ENCODE data around the gene FCHSD2.

Gene FCHSD2

GRCh38 chr11:73173755-73174494 is 31.8 kb upstream of the FCHSD2 start:
- H3K27ac ChIP-seq (ENCODE audit: insufficient read depth, low read length, poor library complexity, severe bottlenecking): no peak overlapping the region
- no peak for DNase-seq
- no peaks in the 10 kb centered on the region for H3K36me3 ChIP-seq (ENCODE audit: control insufficient read depth, insufficient read depth, low read length)
- no peaks in the 10 kb centered on the region for H3K9me3 ChIP-seq (ENCODE audit: control insufficient read depth, low read length)
- no peaks in the 10 kb centered on the region for H3K27me3 ChIP-seq (replicated peaks; ENCODE audit: control insufficient read depth, insufficient read depth, low read length, poor library complexity, severe bottlenecking)
- no peak overlapping the region for H3K4me3 ChIP-seq (ENCODE audit: insufficient read depth, low read depth, low read length, poor library complexity, severe bottlenecking)
- H3K4me1 ChIP-seq (ENCODE audit: control insufficient read depth, insufficient read depth, low read length, poor library complexity, severe bottlenecking): no peaks in the 10 kb centered on the region

- no peaks in the 10 kb centered on the region for H3K9me3 ChIP-seq (ENCODE audit: control insufficient read depth, low read length)
- no peak for DNase-seq
These were observed 31.0 kb upstream of the FCHSD2 start for GRCh38 chr11:73172992-73173656.

GRCh38 chr11:73171436-73172161 is 29.5 kb upstream of the FCHSD2 start:
- no peak for DNase-seq
- H3K9me3 ChIP-seq (ENCODE audit: control insufficient read depth, low read length): no peaks in the 10 kb centered on the region
- no peaks in the 10 kb centered on the region for H3K27me3 ChIP-seq (replicated peaks; ENCODE audit: control insufficient read depth, insufficient read depth, low read length, poor library complexity, severe bottlenecking)
- no peak overlapping the region for H3K27ac ChIP-seq (ENCODE audit: insufficient read depth, low read length, poor library complexity, severe bottlenecking)
- no peaks in the 10 kb centered on the region for H3K4me1 ChIP-seq (ENCODE audit: control insufficient read depth, insufficient read depth, low read length, poor library complexity, severe bottlenecking)
- H3K4me3 ChIP-seq (ENCODE audit: insufficient read depth, low read depth, low read length, poor library complexity, severe bottlenecking): no peak overlapping the region
- H3K36me3 ChIP-seq (ENCODE audit: control insufficient read depth, insufficient read depth, low read length): no peaks in the 10 kb centered on the region

More at GRCh38 chr11:73172992-73173656, 31.0 kb upstream of the FCHSD2 start:
- Histone ChIP-seq H3K36me3 (ENCODE audit: control insufficient read depth, insufficient read depth, low read length) (no peaks in the 10 kb centered on the region), H3K4me3 (ENCODE audit: insufficient read depth, low read depth, low read length, poor library complexity, severe bottlenecking) (no peak overlapping the region), H3K27ac (ENCODE audit: insufficient read depth, low read length, poor library complexity, severe bottlenecking) (no peak overlapping the region), H3K4me1 (ENCODE audit: control insufficient read depth, insufficient read depth, low read length, poor library complexity, severe bottlenecking) (no peaks in the 10 kb centered on the region), H3K27me3 (replicated peaks; ENCODE audit: control insufficient read depth, insufficient read depth, low read length, poor library complexity, severe bottlenecking) (no peaks in the 10 kb centered on the region)

- no peaks in the 10 kb centered on the region for H3K9me3 ChIP-seq (ENCODE audit: control insufficient read depth, low read length)
- H3K27me3 ChIP-seq (replicated peaks; ENCODE audit: control insufficient read depth, insufficient read depth, low read length, poor library complexity, severe bottlenecking): no peaks in the 10 kb centered on the region
- no peaks in the 10 kb centered on the region for H3K4me1 ChIP-seq (ENCODE audit: control insufficient read depth, insufficient read depth, low read length, poor library complexity, severe bottlenecking)
- no peak overlapping the region for H3K4me3 ChIP-seq (ENCODE audit: insufficient read depth, low read depth, low read length, poor library complexity, severe bottlenecking)
- no peak for DNase-seq
- no peak overlapping the region for H3K27ac ChIP-seq (ENCODE audit: insufficient read depth, low read length, poor library complexity, severe bottlenecking)
- no peaks in the 10 kb centered on the region for H3K36me3 ChIP-seq (ENCODE audit: control insufficient read depth, insufficient read depth, low read length)
These were observed 28.0 kb upstream of the FCHSD2 start for GRCh38 chr11:73170140-73170539.

GRCh38 chr11:73168925-73169579 is 26.9 kb upstream of the FCHSD2 start:
- no peak for DNase-seq
- H3K4me1 ChIP-seq (ENCODE audit: control insufficient read depth, insufficient read depth, low read length, poor library complexity, severe bottlenecking): no peaks in the 10 kb centered on the region
- no peak overlapping the region for H3K4me3 ChIP-seq (ENCODE audit: insufficient read depth, low read depth, low read length, poor library complexity, severe bottlenecking)
- H3K9me3 ChIP-seq (ENCODE audit: control insufficient read depth, low read length): no peaks in the 10 kb centered on the region
- no peak overlapping the region for H3K27ac ChIP-seq (ENCODE audit: insufficient read depth, low read length, poor library complexity, severe bottlenecking)
- no peaks in the 10 kb centered on the region for H3K36me3 ChIP-seq (ENCODE audit: control insufficient read depth, insufficient read depth, low read length)
- H3K27me3 ChIP-seq (replicated peaks; ENCODE audit: control insufficient read depth, insufficient read depth, low read length, poor library complexity, severe bottlenecking): no peaks in the 10 kb centered on the region

GRCh38 chr11:73167363-73167954 is 25.3 kb upstream of the FCHSD2 start:
- no peaks in the 10 kb centered on the region for H3K9me3 ChIP-seq (ENCODE audit: control insufficient read depth, low read length)
- H3K36me3 ChIP-seq (ENCODE audit: control insufficient read depth, insufficient read depth, low read length): no peaks in the 10 kb centered on the region
- H3K27me3 ChIP-seq (replicated peaks; ENCODE audit: control insufficient read depth, insufficient read depth, low read length, poor library complexity, severe bottlenecking): no peaks in the 10 kb centered on the region
- no peak overlapping the region for H3K27ac ChIP-seq (ENCODE audit: insufficient read depth, low read length, poor library complexity, severe bottlenecking)
- H3K4me3 ChIP-seq (ENCODE audit: insufficient read depth, low read depth, low read length, poor library complexity, severe bottlenecking): no peak overlapping the region
- DNase-seq: no peak
- H3K4me1 ChIP-seq (ENCODE audit: control insufficient read depth, insufficient read depth, low read length, poor library complexity, severe bottlenecking): no peaks in the 10 kb centered on the region

- Histone ChIP-seq H3K27ac (ENCODE audit: insufficient read depth, low read length, poor library complexity, severe bottlenecking) (no peak overlapping the region), H3K4me3 (ENCODE audit: insufficient read depth, low read depth, low read length, poor library complexity, severe bottlenecking) (no peak overlapping the region), H3K9me3 (ENCODE audit: control insufficient read depth, low read length) (no peaks in the 10 kb centered on the region), H3K36me3 (ENCODE audit: control insufficient read depth, insufficient read depth, low read length) (no peaks in the 10 kb centered on the region), H3K27me3 (replicated peaks; ENCODE audit: control insufficient read depth, insufficient read depth, low read length, poor library complexity, severe bottlenecking) (no peaks in the 10 kb centered on the region), H3K4me1 (ENCODE audit: control insufficient read depth, insufficient read depth, low read length, poor library complexity, severe bottlenecking) (no peaks in the 10 kb centered on the region)
- no peak for DNase-seq
These were observed 22.9 kb upstream of the FCHSD2 start for GRCh38 chr11:73164803-73165540.

GRCh38 chr11:73163638-73164174 is 21.6 kb upstream of the FCHSD2 start:
- no peak overlapping the region for H3K27ac ChIP-seq (ENCODE audit: insufficient read depth, low read length, poor library complexity, severe bottlenecking)
- no peak for DNase-seq
- no peaks in the 10 kb centered on the region for H3K27me3 ChIP-seq (replicated peaks; ENCODE audit: control insufficient read depth, insufficient read depth, low read length, poor library complexity, severe bottlenecking)
- no peaks in the 10 kb centered on the region for H3K9me3 ChIP-seq (ENCODE audit: control insufficient read depth, low read length)
- no peaks in the 10 kb centered on the region for H3K4me1 ChIP-seq (ENCODE audit: control insufficient read depth, insufficient read depth, low read length, poor library complexity, severe bottlenecking)
- no peaks in the 10 kb centered on the region for H3K36me3 ChIP-seq (ENCODE audit: control insufficient read depth, insufficient read depth, low read length)
- no peak overlapping the region for H3K4me3 ChIP-seq (ENCODE audit: insufficient read depth, low read depth, low read length, poor library complexity, severe bottlenecking)

- Histone ChIP-seq H3K27ac (ENCODE audit: insufficient read depth, low read length, poor library complexity, severe bottlenecking) (no peak overlapping the region), H3K36me3 (ENCODE audit: control insufficient read depth, insufficient read depth, low read length) (no peaks in the 10 kb centered on the region), H3K9me3 (ENCODE audit: control insufficient read depth, low read length) (no peaks in the 10 kb centered on the region), H3K4me1 (ENCODE audit: control insufficient read depth, insufficient read depth, low read length, poor library complexity, severe bottlenecking) (no peaks in the 10 kb centered on the region), H3K4me3 (ENCODE audit: insufficient read depth, low read depth, low read length, poor library complexity, severe bottlenecking) (no peak overlapping the region), H3K27me3 (replicated peaks; ENCODE audit: control insufficient read depth, insufficient read depth, low read length, poor library complexity, severe bottlenecking) (no peaks in the 10 kb centered on the region)
- no peak for DNase-seq
These were observed 20.1 kb upstream of the FCHSD2 start for GRCh38 chr11:73162196-73162740.

Measured in effector memory CD4-positive, alpha-beta T cell (primary cell).